Chondrocyte (in vitro differentiated cells): ENCODE measurements around the gene GRK3. TPM values are rescaled to one million over a fixed set of nuclear protein-coding genes. Genes with fewer than 3 reads are reported as not detected.

Source experiments
- DNase-seq: peaks from one replicate; pipeline ENCODE4 v3.0.0; 2021; ENCODE audit warnings: mixed read lengths, low spot score
- H3K27ac Mint-ChIP-seq: one replicate; pipeline ENCODE4 v1.8.0; 2021; ENCODE audit warnings: mild to moderate bottlenecking, moderate library complexity, mixed read lengths; ENCODE audit not compliant: unreplicated experiment
- H3K27me3 Mint-ChIP-seq: 2 replicates; pipeline ENCODE4 v1.8.0; 2021; ENCODE audit warnings: low read depth, mixed read lengths
- H3K36me3 Mint-ChIP-seq: 2 replicates; pipeline ENCODE4 v1.8.0; 2021; ENCODE audit warnings: low read depth, mixed read lengths
- H3K4me1 Mint-ChIP-seq: 2 replicates; pipeline ENCODE4 v1.8.0; 2021; ENCODE audit warnings: low read depth, mild to moderate bottlenecking, mixed read lengths
- H3K4me3 Mint-ChIP-seq: one replicate; pipeline ENCODE4 v1.8.0; 2021; ENCODE audit warnings: mild to moderate bottlenecking, moderate library complexity, mixed read lengths; ENCODE audit not compliant: unreplicated experiment
- H3K9me3 Mint-ChIP-seq: 2 replicates; pipeline ENCODE4 v1.8.0; 2021; ENCODE audit warnings: low read depth, mixed read lengths
- CTCF ChIP-seq: fragments of 200-600 bp; sonication (generic); IDR thresholded peaks from 2 replicates; pipeline ENCODE4 v1.5.0; 2021; ENCODE audit warnings: antibody characterized with exemption, mild to moderate bottlenecking, moderate library complexity
- total RNA-seq: library from RNA; stranded (reverse); gene quantifications from 3 replicates; pipeline ENCODE4 v1.2.1, GENCODE V29; 2021

Gene GRK3
- total RNA-seq, 1 donor from 2014 or later = 2.0 TPM

DNA sequence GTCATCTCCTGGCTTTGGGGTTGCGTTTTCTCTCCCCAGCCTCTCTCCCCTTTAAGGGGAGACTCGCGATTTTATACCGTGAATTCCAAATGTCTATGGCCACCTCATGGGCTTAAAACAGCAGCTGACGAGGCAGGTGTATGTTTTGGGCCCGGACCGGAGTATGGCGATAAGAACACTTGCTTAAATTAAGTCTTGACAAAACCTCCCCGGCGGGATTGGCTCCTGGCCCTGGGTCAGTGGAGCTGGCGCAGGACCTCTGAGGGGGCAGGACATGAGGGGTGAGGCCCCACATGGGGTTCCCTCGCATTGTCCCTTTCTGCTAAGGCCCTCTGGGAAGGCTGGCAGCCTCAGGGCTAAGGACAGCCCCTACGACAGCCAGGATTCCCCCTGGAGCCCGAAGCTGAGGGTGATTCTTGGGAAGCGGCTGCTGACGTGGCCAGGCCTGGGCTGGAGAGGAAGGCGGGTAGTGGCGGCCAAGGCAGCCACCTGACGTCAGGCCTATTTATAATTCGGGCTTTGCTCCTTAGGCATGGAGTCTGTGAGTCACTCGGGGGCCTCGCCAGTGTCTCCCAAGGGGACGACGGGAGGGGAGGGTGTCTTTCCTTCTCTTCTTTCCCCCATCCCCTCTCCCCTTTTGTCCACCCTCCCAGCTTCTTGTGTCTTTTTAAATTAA, 190.2 kb downstream of the GRK3 start:
- Mint-ChIP-seq H3K4me3 (no peak overlapping the region), H3K36me3 (no peaks in the 10 kb centered on the region), H3K4me1 (peaks cover 30% of the 10 kb centered on the region), H3K9me3 (no peaks in the 10 kb centered on the region), H3K27me3 (no peaks in the 10 kb centered on the region), H3K27ac (peak overlapping the region; percentile 79)
- DNase-seq = no peak
- TF ChIP-seq CTCF = no peak

DNA sequence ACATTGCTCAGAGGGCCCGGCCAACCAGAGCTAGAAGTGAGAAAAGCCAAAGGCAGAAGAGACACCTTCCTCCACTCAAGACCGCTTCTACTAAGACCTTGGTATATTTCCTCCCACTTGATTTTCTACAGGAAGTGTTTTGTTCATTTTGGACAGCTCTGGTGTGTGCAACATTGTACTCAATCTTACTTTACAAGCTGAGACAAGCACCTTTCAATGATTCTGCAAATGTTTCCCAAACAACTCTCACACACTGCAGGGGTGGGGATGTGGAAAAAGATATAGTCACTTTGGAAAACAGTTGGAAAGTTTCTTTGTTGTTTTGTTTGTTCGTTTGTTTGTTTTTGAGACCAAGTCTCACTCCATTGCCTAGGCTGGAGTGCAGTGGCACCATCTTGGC, 193.2 kb downstream of the GRK3 start:
- peaks cover 3% of the 10 kb centered on the region for H3K9me3 Mint-ChIP-seq
- DNase-seq = no peak
- TF ChIP-seq CTCF = no peak
- H3K27me3 Mint-ChIP-seq = no peaks in the 10 kb centered on the region
- H3K4me1 Mint-ChIP-seq = peaks cover 47% of the 10 kb centered on the region
- peak overlapping the region; percentile 77 for H3K27ac Mint-ChIP-seq
- H3K4me3 Mint-ChIP-seq = no peak overlapping the region
- H3K36me3 Mint-ChIP-seq = no peaks in the 10 kb centered on the region

- Mint-ChIP-seq H3K4me3 (no peak overlapping the region), H3K27me3 (no peaks in the 10 kb centered on the region), H3K9me3 (peaks cover 3% of the 10 kb centered on the region), H3K4me1 (peaks cover 51% of the 10 kb centered on the region), H3K36me3 (no peaks in the 10 kb centered on the region), H3K27ac (peak overlapping the region; percentile 73)
- no peak for TF ChIP-seq CTCF
- DNase-seq = no peak
Observed at GRCh38 chr22:25758316-25758715, 193.8 kb downstream of the GRK3 start.

GRCh38 chr22:25759825-25760231, 195.4 kb downstream of the GRK3 start:
- Mint-ChIP-seq H3K36me3 (no peaks in the 10 kb centered on the region), H3K4me3 (no peak overlapping the region), H3K4me1 (peaks cover 44% of the 10 kb centered on the region), H3K9me3 (peaks cover 3% of the 10 kb centered on the region), H3K27me3 (no peaks in the 10 kb centered on the region), H3K27ac (peak overlapping the region; percentile 93)
- DNase-seq = no peak
- no peak for TF ChIP-seq CTCF

DNA sequence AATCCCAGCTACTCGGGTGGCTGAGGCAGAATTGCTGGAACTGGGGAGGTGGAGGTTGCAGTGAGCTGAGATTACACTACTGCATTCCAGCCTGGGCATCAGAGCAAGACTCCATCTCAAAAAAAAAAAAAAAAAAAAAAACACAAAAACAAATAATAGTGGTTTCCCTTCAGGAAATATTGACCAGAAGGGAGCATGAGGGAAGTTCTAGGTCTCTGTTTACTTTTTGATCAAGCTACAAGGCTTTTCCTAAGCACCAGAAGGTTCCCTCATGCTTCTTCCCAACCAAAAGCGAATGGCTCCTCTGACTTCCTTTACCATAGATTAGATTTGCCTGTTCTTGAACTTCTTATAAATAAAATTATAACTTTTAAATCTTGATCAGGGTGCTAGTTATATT, 195.8 kb downstream of the GRK3 start:
- no peak for DNase-seq
- Mint-ChIP-seq H3K4me1 (peaks cover 41% of the 10 kb centered on the region), H3K27me3 (no peaks in the 10 kb centered on the region), H3K27ac (peak overlapping the region; percentile 93), H3K4me3 (no peak overlapping the region), H3K36me3 (no peaks in the 10 kb centered on the region), H3K9me3 (peaks cover 3% of the 10 kb centered on the region)
- no peak for TF ChIP-seq CTCF
